DMS114 treated with DMSO at 0.1 percent for 48 hours (cell line): ENCODE data around the gene CHMP6.

Experiments used
- DNase-seq: peaks from one replicate; lab custom pipeline; 2025; ENCODE audit not compliant: unreplicated experiment; lab: John Stamatoyannopoulos, UW

Gene CHMP6

GRCh38 chr17:80991645-80992076 lies at the start of gene CHMP6:
CHMP6 (plus strand) TSS chr17:80991841; CDS start chr17:80991919, 78 bp downstream.
- peak; percentile 27 for DNase-seq

DNA sequence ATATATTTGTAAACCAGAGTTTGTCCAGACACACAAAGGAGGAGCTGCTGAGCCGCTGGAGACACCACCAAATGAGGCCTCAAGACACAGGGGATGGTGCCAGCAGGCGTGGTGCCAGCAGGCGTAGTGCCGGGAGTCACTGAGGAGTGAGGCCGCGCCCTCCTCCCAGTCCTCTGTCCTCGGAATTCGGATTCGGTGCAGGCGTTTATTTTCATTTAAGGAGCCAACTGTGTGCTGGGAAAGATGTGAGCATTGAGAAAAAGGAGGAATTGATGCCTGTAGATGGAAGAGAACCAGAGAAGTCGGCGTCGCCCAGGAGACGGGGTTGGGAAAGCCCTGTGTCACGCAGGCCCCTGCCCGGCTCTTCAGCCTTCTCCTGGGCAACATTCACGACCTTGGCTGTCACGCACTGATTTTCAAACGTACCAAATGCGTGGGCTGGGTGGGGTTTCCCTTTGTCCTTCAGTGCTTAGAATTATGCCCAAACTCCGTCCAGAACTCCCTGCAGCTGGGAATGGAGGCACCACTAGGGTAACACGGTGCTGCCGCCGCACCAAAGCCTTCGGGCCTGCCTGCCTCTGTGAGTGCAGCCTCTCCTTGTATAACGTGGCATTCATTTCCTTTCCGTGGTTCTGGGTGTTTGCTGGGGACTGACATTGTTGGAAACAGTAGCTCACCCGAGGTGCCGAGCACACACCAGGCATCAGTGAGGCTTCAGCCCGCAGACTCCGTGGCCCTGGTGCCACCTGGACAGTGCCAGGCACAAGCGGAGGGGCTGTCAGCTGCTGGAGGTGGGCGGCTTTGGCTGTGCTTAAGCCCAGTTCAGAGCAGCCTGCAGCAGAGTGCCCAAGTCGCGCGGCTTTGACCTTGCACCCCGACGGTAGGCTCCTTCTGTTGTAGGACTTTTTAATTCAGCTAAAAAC lies 49.0 kb upstream of the CHMP6 start:
- no peak for DNase-seq

DNA sequence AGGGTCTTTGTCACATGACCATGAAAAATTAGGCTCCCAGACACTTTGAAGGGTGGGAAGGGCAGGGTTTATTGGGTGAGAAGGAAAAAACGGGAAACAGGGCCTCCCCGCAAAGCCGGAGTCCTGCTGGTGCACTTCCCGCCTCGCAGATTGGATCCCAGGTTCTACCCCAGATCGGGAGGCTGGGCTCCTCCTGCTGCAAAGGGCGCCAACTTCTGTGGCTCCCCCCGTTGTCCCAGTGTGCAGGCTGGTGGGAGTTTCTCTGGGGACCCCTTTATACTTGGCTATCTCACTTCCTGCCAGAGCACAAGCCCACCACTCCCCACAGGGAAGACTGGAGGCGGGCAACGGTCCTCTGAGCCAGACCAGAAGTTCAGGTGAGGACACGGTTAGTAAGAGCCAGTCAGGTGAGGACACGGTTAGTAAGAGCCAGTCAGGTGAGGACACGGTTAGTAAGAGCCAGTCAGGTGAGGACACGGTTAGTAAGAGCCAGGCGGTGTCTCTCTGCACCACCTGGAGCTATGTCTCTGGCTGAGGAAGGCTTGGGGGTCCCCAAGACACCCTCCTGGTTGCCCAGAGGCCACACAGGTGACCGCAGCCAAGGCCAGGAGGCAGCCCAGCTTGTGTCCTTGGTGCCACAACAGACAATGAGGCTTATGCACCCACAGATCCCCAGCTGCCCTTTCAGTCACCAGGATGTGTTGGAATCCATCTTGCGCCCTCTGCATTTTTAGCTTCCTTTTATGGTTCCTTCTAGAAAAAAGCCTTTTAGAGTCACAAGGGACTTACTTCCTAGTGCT lies 48.1 kb upstream of the CHMP6 start:
- DNase-seq, result no peak

DNA sequence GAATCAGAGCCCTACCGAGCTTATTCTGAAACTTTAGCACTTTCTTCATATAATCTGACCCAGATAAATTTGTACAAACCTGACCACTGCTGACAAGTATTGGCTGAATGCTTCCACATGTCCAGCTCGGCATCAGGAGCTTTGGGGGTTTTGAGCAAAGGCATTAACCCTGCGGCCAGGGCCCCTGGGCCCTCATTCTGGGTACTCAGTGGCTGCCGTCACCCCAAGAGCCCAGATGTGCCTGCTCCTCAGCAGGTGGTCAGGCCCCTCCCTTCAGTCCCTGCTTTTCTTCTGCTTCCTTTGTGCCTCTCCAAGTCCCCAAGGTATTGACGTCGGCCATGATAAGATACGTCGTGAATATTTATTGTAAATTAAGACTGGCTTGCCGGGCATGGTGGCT lies 47.3 kb upstream of the CHMP6 start:
- no peak for DNase-seq

GRCh38 chr17:80945736-80946135 lies 45.9 kb upstream of the CHMP6 start:
- DNase-seq, result no peak

GRCh38 chr17:80946449-80946848 lies 45.2 kb upstream of the CHMP6 start:
- no peak for DNase-seq

DNA sequence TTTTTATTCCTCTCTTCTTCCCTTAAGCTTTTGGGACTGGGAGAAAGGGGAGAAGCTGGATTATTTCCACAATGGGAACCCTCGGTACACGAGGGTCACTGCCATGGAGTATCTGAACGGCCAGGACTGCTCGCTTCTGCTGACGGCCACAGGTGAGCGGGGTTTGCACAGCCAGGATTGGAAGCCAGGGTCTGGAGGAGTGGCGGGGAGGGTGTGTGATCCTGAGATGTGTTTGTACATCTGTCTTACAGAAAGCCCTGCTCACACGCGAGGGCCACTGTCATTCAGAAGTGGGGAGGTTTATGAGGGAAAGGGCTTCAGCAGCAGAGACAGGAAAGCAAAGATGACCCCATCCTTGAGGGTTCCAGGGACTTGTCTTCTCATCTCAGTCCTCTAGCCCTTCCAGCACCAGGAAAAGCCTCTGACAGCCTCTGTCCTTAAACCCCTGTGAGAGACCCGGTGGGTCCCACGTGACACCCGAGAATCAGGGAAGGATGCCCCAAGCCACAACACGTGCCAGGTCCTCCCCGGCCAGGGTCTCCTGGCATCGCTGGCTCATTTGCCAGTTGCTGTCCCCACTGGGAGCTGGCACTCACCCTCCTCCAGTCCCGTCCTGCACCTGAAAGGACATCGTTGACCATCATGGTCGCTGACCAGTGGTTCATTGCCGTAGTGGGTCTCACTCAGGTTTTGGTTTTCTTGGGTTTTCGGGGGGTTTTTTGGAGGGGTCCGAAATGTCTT lies 44.3 kb upstream of the CHMP6 start:
- DNase-seq, result no peak

DNA sequence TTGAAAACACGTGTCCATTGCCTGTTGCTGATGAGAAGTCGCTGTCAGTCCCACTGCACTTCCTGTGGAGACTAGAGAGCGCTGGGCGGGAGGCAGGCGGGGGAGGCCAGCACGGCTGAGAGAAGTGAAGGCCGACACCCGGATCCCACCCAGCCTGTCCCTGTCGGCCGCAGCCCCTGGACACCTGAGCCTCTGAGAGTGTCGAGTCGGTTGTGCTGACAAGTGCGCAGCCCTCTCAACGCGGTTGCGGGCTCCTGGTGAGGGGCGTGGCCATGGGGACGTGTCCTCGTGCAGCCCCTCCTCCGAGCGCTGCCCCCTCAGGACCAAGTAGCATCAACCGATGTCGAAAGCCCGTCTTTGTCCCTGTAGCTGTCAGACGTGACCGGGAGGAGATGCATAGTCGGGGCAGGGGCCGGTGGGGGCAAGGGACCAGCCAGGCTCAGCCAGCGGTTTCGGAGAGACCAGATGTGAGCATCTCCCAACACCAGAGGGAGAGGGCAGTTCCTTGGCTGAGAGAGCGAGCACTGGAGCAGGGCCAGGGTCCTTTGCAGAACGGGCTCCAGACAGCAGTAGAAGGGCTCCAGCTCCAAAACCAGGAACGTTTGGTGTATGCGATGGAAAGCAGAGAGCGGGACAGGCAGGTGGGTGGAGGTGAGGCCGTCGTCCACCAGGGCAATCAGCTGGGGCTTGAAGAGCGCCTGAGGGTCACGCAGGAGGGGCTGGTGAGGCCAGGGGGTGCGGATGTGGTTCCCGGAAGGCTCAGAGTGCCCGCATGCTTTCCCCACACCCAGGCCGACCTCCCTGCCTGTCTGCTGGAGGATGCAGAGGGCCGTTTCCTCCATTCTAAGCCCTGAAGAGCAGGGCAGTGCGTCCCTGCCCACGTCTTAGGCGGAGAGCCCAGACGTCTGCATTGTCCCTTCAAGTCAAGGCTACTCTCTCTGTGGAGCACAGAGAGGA lies 43.3 kb upstream of the CHMP6 start:
- no peak for DNase-seq

GRCh38 chr17:80948976-80949450 lies 42.6 kb upstream of the CHMP6 start:
- no peak for DNase-seq

DNA sequence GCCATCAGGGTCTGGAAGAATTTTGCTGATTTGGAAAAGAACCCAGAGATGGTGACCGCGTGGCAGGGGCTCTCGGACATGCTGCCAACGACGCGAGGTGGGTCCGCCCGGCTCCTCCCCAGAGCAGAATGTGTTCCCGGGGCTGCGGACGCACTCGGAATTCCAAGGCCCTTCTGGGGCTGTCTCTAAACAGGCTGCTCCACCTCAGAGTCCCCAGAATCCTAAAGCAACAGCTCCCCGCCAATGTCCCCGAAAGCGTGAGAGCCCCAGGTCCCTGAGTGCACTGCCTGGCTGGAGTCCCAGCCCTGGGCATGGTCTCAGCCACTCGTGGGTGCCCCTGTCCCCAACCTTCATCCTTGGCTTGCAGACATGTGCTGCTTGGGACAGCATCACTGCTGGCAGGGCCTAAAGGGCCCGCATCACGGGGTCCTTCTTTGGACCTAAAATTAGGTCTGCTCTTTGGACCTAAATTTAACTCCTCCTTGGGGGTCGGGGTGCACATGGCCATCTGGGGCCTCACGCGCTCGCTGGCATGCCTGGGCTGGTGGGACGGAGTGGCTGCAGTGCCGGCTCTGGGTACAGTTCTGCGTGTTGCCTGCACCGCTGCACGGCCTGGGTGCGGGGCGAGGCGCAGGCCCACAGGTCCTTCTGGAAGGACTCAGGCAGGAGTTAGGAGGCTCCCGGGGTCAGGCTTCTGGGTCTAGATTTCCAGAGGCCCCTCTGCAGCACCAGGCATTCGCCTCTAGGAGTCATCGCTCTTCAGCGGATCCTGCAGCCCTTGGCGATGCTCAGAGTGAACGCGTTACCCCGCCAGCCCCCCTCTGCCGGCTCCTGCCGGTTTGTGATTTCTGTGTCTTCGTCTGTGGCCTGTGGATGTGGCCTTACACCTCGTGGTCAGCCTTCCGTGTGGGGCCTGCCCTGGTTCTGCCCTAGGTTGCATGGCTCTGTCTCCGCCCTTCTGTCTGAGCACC lies 41.9 kb upstream of the CHMP6 start:
- no peak for DNase-seq

- DNase-seq, result no peak
Observed at GRCh38 chr17:80950466-80951120, 41.0 kb upstream of the CHMP6 start.

- DNase-seq, result no peak
Observed at GRCh38 chr17:80951121-80952090, 40.2 kb upstream of the CHMP6 start.

DNA sequence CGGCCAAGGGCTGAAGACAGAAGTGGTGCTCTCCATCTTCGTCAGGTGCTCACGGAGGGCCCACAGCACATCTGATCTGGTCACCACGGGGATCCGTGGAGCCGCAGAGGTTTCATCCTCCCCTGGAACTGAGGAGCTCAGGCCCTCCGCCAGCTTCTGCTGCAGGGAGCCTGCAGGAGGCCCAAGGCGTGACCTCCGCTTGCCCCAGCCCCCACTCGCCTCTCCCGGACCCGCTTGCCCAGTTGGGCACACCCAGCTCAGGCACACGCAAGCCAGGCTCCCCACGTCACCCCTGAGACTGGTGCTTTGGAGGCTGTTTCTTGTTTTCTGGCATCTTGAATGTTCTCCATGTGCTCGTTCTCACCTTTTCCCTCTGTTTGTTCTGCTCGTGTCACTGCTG lies 39.4 kb upstream of the CHMP6 start:
- DNase-seq, result no peak

DNA sequence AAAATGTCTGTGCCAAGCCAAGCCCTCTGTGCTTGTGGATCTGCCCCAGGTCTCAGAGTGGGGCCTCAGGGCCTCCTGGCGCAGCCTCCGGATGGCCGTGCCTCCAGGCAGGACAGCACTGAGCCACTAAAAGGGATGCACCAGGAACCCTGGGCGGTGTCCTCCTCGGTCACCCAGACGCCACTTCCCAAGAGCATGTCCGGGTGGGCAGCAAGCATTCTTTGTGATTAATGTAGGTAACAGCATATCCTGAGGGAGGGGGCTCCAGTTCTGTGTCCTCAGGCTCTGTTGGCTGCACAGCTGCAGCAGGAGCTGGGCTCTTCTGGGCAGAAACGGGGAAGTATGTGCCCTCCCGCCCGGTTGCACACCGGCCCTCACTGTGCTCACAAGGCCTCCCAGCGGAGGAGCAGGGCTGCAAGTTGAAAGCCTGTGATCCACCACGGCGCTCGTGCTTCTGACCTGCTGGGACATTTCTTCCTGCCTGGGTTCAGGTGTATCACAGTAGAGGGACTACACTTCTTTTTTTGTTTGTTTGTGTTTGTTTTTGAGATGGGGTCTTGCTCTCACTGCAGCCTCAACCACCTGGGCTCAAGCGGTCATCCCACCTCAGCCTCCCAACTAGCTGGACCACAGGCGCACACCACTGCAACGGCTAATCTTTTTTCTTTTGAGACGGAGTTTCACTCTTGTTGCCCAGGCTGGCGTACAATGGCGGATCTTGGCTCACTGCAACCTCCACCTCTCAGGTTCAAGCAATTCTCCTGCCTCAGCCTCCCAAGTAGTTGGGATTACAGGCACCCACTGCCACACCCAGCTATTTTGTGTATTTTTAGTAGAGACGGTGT lies 37.9 kb upstream of the CHMP6 start:
- no peak for DNase-seq

GRCh38 chr17:80955078-80955477 lies 36.6 kb upstream of the CHMP6 start:
- DNase-seq, result no peak

DNA sequence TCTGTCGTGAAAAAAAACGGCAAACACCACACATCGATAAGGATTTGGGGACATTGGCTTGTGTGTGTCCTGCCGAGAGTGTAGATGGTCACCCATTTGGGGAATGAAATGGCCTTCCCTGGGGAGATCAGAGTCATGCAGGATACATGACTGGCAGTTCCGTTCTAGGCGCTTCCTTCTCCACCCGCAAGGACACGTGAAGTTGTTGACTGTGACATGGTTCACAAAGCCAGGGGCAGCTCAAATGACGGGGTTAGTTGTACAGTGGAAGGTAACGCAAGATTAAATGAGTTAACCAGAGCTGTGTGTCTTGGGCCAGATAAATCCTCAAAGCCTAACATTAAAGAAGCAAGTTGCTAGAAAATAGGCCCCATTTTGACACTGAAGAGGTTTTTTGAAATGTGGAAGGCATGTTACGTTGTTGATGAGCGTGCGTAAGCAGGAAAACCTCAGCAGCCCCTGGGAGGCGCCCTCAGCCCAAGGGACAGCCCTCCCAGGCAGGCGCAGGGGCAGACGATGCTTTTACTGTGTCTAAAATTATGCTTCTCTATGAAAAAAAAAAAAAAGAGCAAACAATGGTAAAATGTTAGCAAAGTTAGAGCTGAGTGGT lies 35.9 kb upstream of the CHMP6 start:
- no peak for DNase-seq
